Measurements from ENCODE around the gene KRTAP5-7. TPM values are rescaled to one million over a fixed set of nuclear protein-coding genes. Genes with fewer than 3 reads are reported as not detected.
A peak's percentile ranks its signal among the peaks of the same experiment; 100 is the strongest.
"Not testable (repeated sequence)": the region's sequence is repeated elsewhere in the genome, so short reads cannot be mapped to it uniquely, and the experiment has no call there.

Gene KRTAP5-7
- total RNA-seq, 1 experiment from 2014 or later, result not detected

DNA sequence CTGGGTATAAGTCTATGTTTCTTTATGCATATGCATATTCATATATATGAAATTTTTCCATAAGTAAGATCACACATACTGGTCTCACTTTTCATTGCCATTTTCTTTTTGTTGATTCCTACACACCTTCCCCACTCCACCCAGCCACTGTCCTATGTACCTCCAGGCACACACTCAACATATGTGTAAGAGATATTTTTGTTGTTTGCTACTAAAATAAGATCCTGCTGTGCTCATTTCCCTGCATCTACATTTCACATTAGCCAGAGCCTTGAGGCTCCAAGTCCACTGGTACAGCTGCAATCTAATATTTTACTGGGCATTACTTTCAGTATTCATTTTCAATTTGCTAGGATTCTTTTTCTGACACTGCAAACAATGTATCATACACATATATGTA lies 30.2 kb downstream of the KRTAP5-7 start:
- no peak for DNase-seq (ENCODE audit: low spot score)

DNA sequence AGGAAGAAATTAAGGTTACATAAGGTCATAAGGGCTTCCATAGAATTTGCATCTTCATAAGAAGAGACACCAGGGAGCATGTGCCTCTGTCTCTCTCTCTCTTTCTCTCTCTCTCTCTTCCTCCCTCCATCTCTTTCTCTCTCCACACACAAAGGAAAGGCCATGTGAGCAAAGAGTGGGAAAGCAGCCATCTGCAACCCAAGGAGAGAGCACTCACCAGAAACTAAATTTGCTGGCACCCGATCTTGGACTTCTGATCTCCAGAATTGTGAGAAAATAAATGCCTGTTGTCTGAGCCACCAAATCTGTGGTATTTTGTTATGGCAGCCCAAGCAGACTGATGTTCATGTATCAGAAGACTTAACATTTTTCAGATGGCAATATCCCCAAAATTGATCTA lies 31.9 kb downstream of the KRTAP5-7 start:
- no peak for DNase-seq (ENCODE audit: low spot score)

DNA sequence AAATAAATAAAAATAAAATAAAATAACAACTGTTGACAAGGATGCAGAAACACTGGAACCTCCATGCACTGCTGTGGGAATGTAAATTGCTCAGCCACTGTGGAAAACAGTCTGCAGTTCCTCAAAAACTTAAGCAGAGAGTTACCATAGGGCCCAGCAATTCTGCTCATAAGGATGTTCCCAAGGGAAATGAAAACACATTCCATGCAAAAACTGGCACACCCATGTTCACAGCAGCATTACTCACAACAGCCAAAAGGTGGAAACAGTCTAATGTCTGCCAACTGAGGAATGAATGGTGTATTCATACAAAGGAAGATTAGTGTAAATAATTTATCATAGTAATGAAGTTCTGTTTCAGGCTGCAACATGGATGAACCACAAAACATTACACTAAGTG lies 35.1 kb downstream of the KRTAP5-7 start:
- no peak for DNase-seq (ENCODE audit: low spot score)

GRCh38 chr11:71563406-71563805 lies 36.3 kb downstream of the KRTAP5-7 start:
- peak; percentile 82 for DNase-seq (ENCODE audit: low spot score)

DNA sequence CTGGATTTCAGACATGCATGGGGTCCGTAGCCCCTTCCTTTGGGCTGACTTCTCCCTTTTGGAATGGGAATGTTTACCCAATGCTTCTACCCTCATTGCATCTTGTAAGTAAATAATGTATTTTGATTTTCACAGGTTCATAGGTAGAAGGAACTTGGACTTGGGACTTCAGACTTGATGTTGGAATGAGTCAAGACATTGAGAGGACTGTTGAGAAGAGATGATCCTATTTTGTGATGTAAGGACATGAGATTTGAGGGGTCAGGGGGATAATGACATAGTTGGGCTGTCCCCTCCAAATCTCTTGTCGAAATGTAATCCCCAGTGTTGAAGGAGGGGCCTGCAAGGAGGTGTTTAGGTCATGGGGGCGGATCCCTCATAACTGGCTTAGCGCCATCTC lies 37.4 kb downstream of the KRTAP5-7 start:
- DNase-seq (ENCODE audit: low spot score), result no peak

DNA sequence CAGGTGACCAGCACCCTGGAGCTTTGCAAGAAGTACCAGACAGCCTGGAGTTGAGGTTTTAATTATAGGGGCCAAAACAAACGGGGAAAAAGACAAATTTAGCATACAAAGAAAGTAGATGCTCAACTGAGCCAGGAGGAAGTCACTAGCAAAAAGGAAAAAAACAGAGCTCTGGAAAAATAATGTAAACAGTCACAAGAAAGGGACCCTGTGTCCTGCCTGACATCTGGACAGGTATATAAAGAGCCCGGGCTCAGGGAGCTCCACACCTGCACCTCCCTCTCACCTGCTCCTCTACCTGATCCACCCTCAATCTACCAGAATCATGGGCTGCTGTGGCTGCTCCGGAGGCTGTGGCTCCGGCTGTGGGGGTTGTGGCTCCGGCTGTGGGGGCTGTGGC lies 38.2 kb downstream of the KRTAP5-7 start, which contains the start of gene KRTAP5-10:
Gene KRTAP5-10 (plus strand): TSS at position 301 of the 400 bp plus-strand sequence. CDS start 25 bp downstream, at position 326.
- no peak for DNase-seq (ENCODE audit: low spot score)

DNA sequence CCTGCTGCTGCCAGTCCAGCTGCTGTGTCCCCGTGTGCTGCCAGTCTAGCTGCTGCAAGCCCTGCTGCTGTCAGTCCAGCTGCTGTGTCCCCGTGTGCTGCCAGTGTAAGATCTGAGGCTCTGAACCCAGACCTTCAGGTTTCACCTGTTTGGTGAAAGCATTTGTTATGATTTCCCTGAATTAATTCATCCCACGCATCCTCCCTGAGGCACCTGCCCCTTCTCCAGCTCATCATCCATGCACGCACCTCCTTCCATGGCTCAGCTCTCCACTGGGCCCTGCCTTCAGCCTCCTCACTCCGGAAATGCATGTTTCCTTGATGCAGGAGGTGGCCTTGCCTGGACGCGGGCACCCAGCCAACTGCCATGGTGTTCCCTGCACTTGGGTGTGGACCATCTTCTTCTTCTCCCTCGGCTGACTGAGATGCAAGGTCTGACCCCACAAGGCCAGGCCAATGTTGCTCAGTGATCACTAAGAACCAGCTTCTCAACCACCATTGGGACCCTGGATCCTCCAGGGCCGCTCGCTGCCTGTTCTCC lies 39.1 kb downstream of the KRTAP5-7 start:
- DNase-seq (ENCODE audit: low spot score), result no peak

DNA sequence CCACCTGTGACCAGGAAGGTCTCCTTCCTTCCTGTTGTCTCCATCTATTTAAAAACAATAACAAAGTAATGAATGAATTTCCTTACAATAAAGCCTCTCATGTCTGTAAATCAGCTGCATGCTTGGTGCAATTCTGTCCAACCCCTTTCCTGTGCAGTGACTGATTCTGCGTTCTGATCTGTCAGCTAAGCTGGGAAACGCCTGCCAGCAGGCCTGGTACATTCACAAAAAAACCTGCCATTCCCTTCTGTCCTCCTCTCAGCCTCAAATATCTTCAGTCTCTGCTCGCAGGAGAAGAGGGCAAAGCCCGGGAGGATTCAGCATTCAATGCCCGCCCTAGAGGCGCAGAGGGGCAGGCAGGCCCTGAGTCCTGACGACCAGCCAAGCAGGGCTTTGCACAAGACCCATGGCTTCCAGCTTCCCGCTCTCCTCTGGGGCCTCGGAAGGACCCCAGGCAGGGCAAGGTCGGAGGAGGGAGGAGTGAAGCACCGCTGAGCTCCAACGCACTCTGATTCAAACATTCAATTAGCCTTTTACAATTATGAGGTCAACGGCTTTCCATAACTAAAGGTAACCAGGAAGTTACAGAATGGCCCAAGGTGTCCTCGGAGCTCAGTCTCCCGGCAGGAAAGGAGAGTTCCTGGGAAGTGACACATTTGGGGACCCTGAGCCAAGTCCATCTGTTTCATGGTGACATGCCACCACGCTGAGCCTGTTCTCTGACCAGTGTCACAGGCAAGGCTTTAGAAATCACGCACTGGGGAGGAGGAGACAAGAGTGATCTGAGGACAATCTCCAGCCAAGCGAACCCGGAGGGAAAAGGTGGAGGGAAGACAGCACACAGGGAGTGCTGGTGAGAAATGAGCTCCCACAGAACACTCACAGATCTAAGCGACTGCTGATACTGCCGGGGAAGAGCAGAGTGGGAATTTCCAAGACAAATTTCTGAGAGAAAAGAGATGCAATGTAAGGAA lies 39.8 kb downstream of the KRTAP5-7 start:
- not testable (repeated sequence) for DNase-seq (ENCODE audit: low spot score)

DNA sequence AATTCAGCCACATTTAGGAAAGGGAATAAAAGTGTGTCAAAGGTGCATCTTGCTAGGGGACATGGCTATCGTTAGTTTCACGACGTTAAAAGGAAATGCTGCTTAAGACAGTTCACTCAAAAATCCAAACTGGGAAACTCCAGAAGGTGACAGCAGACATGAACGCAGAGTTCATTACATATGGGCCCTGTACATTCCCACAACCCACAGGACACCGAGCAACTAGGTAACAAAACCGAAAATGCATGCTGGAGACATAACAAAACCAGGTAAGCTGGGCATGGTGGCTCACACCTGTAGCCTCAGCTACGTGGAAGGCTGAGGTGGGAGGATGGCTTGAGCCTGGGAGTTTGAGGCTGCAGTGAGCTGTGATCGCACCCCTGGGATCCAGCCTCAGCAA lies 40.6 kb downstream of the KRTAP5-7 start:
- not testable (repeated sequence) for DNase-seq (ENCODE audit: low spot score)

DNA sequence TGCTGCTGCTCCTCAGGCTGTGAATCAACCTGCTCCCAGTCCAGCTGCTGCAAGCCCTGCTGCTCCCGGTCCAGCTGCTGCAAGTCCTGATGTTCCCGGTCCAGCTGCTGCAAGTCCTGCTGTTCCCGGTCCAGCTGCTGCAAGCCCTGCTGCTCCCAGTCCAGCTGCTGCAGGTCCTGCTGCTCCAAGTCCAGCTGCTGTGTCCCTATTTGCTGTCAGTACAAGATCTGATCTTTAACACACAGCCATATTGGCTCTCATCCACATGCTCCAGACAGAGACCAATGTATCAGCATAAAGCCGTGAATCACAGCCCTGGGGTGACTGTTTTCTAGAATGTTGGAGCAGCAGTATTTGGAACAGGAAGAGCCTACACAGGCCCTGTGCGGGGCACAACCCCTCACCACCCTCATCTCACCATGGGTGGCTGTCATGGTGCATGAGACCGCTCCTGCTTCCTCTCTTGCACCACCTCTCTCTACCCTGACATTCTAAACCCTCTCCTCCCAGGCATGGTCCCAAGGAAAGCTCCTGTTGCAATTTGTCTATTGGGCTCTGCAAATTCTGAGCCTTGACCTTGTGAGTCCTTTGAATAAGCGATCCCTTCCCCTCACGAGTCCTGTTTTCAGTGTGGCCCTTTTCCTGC lies 41.8 kb downstream of the KRTAP5-7 start:
- DNase-seq (ENCODE audit: low spot score), result no peak

DNA sequence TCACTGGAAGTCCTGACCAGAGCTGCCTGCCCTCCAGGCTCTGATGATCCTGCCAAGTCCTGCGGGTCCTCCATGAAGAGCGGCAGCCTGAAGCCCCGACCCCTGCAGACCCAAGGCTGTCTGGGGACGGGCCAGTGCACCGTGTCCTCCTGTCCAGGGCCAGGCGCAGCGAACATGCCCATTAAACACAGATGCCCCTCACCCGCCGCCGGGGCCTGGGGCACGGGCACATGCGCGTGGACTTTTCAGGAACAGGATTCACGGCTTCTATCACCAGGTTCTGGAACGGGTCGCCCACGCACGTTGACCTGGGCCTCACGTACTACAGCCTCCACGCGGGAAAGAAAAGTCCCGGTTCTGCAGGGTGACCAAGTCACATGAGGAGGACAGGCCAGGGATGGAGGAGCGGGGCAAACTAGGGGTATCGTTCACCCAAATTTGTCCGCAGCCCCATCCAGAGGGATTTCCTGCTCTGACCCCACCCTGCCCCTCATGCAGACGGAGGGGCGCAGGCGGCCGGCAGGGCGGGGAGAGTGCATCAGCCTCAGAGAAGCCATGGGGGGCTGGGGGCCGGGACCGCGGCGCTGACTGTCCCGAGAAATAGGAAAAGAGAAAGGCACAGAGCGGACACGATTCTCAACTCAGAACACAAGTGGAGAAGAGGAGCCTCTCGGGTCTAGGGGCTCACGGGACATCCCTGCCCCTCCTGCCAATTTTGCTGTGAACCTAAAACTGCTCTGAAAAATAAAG lies 44.2 kb downstream of the KRTAP5-7 start:
- DNase-seq (ENCODE audit: low spot score), result not testable (repeated sequence)

DNA sequence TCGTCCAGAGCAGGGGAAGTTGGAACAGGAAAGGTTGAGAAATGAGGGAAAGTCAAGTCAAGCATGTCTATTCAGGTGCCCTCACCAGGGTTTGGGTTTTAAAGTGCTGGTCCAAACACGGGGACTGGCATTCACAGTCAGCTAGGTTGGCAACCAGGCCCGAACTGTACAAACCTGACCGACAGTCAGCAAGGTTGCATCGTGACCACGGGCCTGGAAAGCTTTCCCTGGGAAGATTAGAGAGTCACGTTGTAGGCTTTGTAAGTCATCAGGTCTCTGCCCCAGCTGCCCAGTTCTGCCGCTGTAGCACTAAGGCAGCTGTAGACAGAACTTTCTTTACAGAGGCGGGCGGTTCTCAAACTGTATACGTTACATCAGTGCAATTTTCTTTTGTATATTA lies 45.7 kb downstream of the KRTAP5-7 start:
- DNase-seq (ENCODE audit: low spot score), result no peak

- no peak for DNase-seq (ENCODE audit: low spot score)
Observed at GRCh38 chr11:71574418-71574817, 47.4 kb downstream of the KRTAP5-7 start.

DNA sequence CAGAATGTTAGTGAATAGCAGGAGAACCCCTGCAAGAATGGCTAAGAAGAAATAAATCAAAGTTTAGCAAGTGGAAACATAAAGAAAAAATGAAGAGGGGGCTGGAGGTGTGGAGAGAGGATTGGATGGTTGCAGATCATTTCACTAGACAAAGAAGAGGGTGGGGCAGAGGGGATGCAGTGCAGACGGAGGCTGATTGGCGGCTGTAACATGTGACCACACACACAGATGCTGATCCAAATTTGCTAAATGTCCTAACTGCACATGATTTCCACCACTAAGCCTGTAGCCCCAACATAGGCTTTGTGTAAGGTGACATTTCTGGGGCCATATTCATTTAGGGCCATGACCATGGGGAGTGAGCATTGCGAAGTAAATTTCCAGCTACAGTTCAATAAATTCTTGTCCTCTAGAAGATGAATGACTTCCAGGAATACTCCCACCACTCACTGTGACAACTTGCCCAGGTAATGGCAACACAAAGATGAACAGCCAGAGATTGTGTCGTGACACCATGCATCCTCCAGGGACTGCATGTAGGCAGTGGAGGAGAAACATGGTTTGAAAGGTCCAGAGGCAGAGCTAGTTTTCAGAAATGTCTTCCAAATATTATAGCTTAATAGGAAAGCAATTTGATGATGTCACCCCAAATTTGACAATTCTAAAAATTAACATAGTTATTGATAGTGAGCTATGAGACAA lies 48.8 kb downstream of the KRTAP5-7 start:
- DNase-seq (ENCODE audit: low spot score), result no peak

GRCh38 chr11:71576688-71577465 lies 49.8 kb downstream of the KRTAP5-7 start:
- DNase-seq (ENCODE audit: low spot score), result not testable (repeated sequence)

GRCh38 chr11:71577469-71578004 lies 50.5 kb downstream of the KRTAP5-7 start:
- DNase-seq (ENCODE audit: low spot score), result no peak

All from A172 (cell line).